GM12892 (cell line): ENCODE measurements around the gene ARPC5.

ENCODE experiments used
- POLR2A ChIP-seq: IDR thresholded peaks from 2 replicates; pipeline ENCODE4 v1.6.1; 2011; ENCODE audit warnings: low read depth, low read length, control low read depth
- POLR2AphosphoS5 ChIP-seq: IDR thresholded peaks from 2 replicates; pipeline ENCODE4 v1.6.1; 2011; ENCODE audit warnings: low read depth, low read length, control low read depth

DNA sequence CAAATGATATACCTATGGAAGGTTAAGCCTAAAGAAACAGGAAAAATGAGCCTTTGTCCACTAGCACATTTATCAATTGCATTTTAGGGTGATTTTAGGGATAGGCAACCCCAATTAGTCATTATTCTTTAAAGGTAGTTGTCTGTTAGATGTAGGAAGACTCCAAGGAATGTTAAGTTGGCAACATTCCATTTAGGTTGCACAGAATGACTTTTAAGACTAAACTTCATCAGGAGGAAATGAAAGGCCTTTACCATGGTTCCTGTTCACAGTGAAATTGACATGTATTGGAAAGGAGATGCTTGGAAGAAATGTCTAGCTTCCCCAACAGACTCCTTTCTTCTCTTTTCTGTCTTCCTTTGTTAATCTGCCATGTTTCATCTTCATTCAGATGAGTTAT is 19.1 kb upstream of the ARPC5 start:
- TF ChIP-seq POLR2AphosphoS5: no peak
- no peak for TF ChIP-seq POLR2A
